HG03378 (cell line): Measurements from ENCODE around the gene RARRES1.
"Not testable (repeated sequence)": the region's sequence is repeated elsewhere in the genome, so short reads cannot be mapped to it uniquely, and the experiment has no call there.

Experiments
- ATAC-seq: cut with Tn5 transposase; IDR thresholded peaks from one replicate; pipeline ENCODE4 v1.9.1; 2021; ENCODE audit warnings: mild to moderate bottlenecking, moderate library complexity; ENCODE audit not compliant: unreplicated experiment

Gene RARRES1

GRCh38 chr3:158700559-158700958, 31.7 kb downstream of the RARRES1 start:
- no peak for ATAC-seq

DNA sequence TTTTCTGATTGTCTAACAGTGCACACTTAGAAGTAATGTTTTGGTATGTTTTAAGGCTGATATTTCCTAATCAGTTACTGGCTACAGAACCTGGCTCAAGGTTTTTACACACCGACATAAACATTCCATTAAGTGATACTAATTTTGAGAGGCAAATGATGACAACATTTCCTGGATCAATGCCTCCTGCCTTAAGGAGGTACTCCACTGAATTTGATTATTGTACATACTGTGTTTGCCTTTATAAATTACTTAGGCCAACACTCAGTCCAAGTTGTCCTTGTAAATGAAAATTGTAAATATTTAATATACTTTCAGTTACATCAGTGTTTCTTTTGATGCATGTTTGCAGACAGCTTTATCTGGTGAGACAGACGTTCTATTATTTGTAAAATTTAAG, 35.6 kb downstream of the RARRES1 start:
- no peak for ATAC-seq

DNA sequence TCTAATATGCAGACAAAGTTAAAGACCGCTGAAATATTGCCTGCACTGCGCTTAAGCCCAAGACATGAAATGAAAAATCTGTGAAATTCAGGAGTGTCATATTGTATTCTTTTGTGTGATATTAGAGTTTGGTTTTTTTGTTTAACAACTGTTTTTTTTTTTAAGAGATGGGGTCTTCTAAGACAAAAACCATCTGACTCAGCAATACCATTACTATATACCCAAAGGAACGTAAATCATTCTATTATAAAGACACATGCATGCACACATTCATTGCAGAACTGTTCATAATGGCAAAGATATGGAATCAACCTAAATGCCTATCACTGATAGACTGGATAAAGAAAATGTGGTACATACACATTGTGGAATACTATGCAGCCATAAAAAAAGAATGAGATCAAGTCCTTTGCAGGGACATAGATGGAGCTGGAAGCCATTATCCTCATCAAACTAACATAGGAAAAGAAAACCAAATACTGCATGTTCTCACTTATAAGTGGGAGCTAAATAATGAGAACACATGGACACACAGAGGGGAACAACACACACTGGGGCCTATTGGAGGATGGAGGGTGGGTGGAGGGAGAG, 38.3 kb downstream of the RARRES1 start:
- not testable (repeated sequence) for ATAC-seq

DNA sequence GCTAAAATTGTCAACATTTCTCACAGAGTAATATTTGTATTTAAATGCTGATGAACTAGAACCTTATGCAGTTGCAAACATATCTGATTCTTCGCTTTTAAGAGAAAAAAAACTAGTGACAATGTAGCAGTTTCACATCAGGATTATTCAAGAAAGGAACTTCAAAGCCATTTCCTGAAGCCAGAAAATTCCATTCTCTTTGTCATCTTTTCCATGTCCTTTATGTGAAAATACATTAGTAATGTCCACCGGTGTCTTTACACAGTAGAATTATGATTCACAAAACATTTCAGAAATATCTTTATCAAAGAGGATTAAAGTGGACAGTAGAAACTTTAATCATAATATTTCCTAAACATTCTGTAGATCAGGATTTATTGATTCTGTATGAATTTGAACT, 47.1 kb downstream of the RARRES1 start:
- no peak for ATAC-seq

GRCh38 chr3:158683230-158683962, 48.9 kb downstream of the RARRES1 start:
- ATAC-seq: no peak

DNA sequence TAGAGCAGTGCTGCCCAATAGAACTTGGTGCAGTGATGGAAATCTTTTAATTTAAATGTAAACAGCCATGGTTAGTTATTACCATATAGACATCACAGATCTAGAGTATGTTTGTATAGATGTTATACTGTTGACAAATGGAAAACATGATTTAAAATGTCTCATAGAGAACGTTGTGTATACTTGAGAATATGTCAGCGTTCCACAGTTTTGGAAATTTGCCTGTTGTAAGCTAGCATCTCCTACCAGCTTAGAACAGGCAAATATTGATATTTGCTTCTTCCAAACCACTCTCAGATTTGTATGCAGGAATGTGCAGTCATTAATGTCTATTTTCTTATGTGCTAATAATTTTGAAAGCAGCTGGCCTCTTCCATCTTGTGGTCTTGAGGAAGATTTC, 51.4 kb downstream of the RARRES1 start:
- no peak for ATAC-seq

- no peak for ATAC-seq
These were observed 52.7 kb downstream of the RARRES1 start for GRCh38 chr3:158679547-158680000.

- ATAC-seq: no peak
These were observed 53.6 kb downstream of the RARRES1 start for GRCh38 chr3:158678687-158679086.

- ATAC-seq: peak; percentile 99
These were observed 59.8 kb downstream of the RARRES1 start, which contains the start of gene LXN for GRCh38 chr3:158672215-158673176. Gene LXN, minus strand, starts transcription at chr3:158672648. Its CDS starts 170 bp downstream, at chr3:158672478.

DNA sequence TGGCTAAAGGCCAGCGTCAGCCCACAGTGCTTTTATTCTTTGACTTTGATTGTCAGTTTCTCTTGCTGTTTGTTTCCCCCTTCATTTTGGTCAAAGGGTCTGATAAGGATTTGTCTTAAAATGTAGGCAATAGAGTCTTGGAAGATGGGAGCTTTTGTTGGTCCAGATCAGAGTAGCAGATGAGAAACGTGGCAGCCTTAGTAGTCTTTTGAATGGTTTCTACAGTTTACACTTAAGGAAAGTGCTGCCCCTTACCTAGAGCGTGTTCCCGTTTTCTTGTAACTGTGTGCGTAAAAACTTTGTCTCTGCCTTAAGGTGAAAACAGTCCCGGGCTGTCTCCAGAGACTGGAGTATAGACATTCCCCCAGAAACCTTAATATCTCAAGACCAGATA, 60.4 kb downstream of the RARRES1 start:
- no peak for ATAC-seq

DNA sequence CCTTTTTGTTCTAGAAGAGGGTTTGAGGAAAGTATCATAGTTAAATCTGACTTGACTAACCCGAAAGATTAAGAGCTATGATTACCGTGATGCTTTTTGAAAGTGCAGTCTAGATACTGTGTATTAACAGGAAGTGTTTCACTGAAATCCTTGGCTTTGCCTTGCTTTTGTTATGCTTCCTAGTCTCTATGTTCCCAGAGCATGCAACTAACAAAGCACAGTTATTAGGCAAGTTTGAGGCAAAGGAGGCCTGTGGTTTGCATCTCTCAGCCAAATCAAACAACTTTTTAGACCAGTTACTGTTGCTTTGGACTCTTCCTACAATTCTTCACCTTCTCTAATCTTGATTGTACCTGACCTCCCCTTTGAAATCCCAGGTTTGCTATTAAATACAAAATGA, 63.8 kb downstream of the RARRES1 start:
- no peak for ATAC-seq

DNA sequence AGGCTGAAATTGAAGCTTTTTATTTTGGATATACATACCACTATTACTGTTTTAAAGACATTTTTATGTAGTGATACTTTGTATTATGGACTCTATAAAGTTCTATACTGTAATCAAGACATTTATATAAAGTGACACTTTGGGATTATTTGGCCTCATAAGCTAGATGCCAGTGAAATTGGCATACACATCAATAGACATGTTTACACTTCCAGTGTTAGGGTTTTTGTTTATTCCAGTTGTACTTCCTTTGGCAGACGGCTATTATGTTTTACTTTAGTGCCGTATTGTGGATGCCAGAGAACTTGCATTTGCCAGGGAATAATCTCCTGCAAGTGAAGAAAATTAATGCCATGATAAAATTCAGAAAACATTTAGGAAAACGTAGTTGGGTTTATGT, 65.8 kb downstream of the RARRES1 start:
- ATAC-seq: no peak

GRCh38 chr3:158663832-158664231, 68.4 kb downstream of the RARRES1 start:
- ATAC-seq: no peak

DNA sequence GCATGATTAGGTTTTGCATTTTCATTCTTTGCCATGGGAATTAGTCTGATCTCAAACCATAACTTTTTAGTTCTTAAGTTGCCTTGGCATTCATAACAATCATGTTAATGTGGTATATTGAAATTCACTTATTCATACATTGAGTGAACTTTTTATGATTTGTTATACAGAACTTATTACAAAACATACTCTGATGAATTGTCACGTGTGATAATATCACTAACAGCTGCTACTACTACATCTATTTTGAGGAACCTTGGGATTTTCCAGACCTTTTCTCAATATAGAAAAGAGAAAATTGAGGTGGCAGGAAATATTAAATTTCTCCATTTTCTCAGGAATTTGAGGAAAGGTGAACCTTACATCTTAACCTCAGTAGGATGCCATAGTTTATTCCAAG, 69.0 kb downstream of the RARRES1 start:
- no peak for ATAC-seq

- ATAC-seq: no peak
These were observed 71.5 kb downstream of the RARRES1 start for GRCh38 chr3:158660711-158661110.

- peak; percentile 86 for ATAC-seq
These were observed 72.6 kb downstream of the RARRES1 start for GRCh38 chr3:158659454-158660237.

DNA sequence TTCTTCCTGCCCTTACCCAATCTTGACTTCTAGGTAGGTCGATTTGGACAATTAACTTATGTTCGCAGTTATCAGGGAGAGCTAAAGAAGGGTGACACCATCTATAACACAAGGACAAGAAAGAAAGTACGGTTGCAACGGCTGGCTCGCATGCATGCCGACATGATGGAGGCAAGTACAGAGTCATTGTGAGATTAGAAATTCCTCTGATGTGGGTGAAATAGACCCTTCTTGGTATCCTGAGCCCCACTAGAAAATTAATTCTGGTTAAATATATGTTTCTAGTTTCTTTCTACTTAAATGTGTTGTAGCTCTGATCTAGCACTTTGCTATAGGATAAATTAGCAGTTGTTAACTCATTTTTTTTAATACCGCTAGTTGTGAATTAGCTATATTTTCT, 73.4 kb downstream of the RARRES1 start:
- no peak for ATAC-seq

DNA sequence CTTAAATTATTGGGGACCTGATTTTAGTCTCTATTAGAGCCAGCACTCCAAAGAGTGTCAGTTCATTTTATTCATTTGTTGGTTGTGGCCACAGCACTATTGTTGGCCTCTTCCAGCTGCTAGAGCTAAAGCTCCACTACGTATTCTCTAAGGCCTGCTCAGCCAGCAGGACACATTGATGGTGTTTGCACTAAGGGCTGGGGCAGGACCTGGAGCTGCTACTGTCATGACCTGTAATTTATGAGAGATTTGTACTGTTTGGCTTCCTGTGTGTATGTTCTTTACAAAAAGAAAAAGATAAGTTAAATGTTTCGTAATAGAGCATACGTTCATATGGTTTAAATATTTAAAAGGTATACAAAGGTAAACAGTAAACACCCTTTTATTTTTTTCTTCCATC, 79.8 kb downstream of the RARRES1 start:
- no peak for ATAC-seq

GRCh38 chr3:158651192-158651591, 81.1 kb downstream of the RARRES1 start:
- ATAC-seq: no peak

DNA sequence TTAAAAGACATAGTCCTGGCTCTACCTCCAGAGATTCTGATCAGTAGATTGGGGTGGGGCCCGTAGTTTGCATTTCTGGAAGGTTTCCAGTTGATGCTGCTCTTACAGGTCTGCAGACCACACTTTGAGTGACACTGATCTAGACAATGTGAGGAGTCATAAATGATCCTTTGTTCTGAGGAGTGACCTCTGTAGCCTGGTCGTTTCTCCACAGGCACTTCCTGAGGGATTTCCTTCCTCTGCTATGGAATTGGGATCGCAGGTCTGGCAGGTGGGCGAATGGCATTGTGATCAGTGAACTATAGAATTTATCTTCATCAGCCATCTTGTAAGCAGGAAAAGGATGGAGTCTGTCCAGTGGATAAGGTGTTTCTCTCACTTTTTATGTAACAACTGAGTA, 82.5 kb downstream of the RARRES1 start:
- no peak for ATAC-seq
